GM06990 (cell line): Measurements from ENCODE around the gene WDR54.
"Not testable (repeated sequence)": the region's sequence is repeated elsewhere in the genome, so short reads cannot be mapped to it uniquely, and the experiment has no call there.

Experiments
- DNase-seq: peaks from one replicate; pipeline ENCODE4 v3.0.0-alpha.2; 2011; ENCODE audit not compliant: insufficient read length; ENCODE audit errors: extremely low read depth
- H3K27me3 ChIP-seq: replicated peaks from 2 replicates; pipeline ENCODE4 v1.6.0; 2011; ENCODE audit warnings: low read length; ENCODE audit not compliant: control insufficient read depth, insufficient read depth
- H3K36me3 ChIP-seq: 2 replicates; pipeline ENCODE4 v1.5.1; 2011; ENCODE audit warnings: low read length; ENCODE audit not compliant: control insufficient read depth, insufficient read depth
- H3K4me3 ChIP-seq: replicated peaks from 2 replicates; pipeline ENCODE4 v1.5.1; 2011; ENCODE audit warnings: low read depth, mild to moderate bottlenecking, control low read depth, low read length
- CTCF ChIP-seq: IDR thresholded peaks from 2 replicates; pipeline ENCODE4 v1.5.1; 2011; ENCODE audit warnings: low read length, control low read depth, mild to moderate bottlenecking, inconsistent platforms; ENCODE audit not compliant: insufficient read depth, poor library complexity, severe bottlenecking

WDR54 gene

DNA sequence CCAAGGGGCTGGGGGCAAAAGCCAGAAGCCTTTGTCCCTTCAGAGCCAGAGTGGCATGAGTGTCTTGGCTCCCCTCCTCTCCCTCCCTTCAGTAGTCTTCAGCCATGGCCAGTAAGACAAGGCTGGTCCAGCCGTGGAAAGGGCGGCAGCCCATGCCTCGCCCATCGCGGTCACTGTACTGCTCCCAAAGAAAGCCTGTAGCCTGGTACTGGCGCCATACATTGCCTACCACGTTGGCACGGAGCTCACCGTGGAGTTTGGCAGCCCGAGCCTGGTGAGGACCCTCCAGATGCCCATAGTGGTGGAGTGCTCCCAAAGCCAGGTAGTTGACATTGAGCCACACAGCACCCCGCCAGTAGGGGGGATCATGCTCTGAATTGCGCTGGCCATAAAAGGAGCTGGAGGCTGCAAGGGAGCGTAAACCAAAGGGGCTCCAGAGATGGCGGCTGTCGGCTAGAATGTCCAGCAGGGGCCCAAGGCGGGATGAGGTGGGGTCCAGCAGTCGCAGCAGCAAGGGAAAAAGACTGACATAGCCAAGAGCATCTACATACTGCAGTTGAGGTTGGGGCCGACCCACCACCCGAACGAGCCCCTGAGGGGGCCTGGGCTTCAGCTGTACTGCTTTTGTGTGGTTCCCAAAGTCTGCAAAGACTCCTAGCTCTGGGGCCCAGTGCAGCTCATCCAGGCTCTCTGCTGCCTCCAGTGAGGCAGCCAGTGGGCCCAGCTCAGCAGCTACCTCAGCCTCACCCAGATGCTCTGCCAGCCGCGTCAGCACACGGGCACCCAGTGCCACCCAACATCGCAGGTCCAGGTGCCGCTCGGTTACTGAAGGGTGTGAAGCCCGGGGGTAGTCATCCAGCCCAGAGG lies 39.9 kb downstream of the WDR54 start:
- H3K27me3 ChIP-seq = no peaks in the 10 kb centered on the region
- no peak overlapping the region for H3K4me3 ChIP-seq
- peak; percentile 37 for TF ChIP-seq CTCF
- H3K36me3 ChIP-seq = peaks cover 14% of the 10 kb centered on the region
- no peak for DNase-seq

DNA sequence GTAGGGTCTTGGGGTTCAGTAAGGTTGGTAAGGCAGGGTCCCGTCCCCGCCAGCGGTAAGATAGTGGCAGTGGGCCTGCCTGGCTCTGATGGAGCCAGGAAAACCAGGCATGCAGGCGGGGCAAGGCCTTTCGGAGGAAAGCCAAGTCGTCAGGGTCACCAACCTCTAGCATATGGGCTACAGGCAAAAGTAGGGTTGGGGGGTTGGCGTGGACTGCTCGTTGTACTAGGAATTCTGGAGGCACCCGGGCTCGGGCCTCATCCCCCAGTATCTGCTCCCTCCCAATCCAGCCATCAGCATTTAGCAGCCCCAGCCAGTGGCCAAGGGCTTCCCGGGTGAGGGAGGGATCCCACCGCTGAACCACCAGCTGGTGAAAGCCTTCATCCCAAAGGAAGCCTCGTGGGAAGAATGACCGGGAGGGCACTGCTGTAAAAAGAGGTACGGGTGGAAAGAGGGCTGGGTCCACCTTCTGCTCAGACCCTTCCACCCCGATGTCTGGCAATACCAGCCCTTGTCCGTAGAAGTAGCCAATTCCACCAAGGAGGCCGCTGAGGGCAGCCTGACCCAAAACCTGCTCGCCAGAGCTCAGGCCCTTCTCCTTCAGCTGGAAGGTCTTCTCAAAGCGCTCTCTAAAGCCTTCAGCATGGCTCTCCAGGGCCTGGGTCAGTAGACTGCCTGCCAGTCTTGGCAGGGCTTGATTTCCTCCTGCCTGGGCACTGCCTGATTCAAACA lies 40.7 kb downstream of the WDR54 start:
- no peak overlapping the region for H3K4me3 ChIP-seq
- no peaks in the 10 kb centered on the region for H3K27me3 ChIP-seq
- H3K36me3 ChIP-seq = peaks cover 14% of the 10 kb centered on the region
- no peak for DNase-seq
- TF ChIP-seq CTCF = no peak

DNA sequence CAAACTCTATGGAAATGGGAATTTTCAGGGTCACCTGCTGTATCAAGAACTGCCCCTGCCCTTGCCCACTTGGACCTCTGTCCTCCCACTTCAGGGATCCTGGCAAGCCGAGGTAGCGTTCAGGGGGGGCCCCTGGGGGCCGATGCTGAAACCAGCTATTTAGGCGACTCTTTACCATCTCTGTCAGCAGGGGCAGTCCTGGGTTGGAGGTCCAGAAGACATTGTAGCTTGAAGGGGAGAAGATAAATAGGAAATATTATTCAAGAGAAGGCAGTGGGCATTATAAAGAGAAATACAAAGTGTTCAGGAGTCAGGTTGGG lies 41.2 kb downstream of the WDR54 start:
- Histone ChIP-seq H3K4me3 (no peak overlapping the region), H3K27me3 (no peaks in the 10 kb centered on the region), H3K36me3 (peaks cover 14% of the 10 kb centered on the region)
- DNase-seq = no peak
- TF ChIP-seq CTCF = no peak

DNA sequence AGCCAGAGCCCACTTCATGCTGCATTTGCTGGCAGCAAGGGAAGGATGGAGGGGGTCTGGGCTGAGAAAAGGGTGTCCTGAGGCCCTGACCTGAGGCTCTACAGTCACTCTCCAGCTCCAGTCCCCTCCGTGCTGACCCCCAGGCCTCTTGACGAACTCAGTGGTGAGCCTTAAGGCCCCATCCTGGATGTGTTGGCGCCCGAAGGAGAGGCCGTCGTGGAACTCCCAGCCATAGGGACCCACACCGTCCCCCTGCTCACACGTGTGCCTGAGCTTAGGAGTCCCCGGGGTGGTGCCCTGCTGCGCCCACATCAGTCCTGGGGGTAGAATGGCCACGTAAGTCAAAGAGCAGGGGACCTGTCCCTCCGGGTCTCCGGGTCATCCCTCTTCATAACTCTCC lies 42.9 kb downstream of the WDR54 start:
- H3K4me3 ChIP-seq = peak overlapping the region; percentile 94
- peaks cover 14% of the 10 kb centered on the region for H3K36me3 ChIP-seq
- H3K27me3 ChIP-seq = no peaks in the 10 kb centered on the region
- TF ChIP-seq CTCF = no peak
- DNase-seq = no peak

- DNase-seq, H3K4me3 ChIP-seq, H3K27me3 ChIP-seq, H3K36me3 ChIP-seq: not testable (repeated sequence)
Measured at GRCh38 chr2:74470742-74471141, 49.2 kb downstream of the WDR54 start.

GRCh38 chr2:74471332-74472065 lies 50.0 kb downstream of the WDR54 start:
- no peaks in the 10 kb centered on the region for H3K27me3 ChIP-seq
- DNase-seq = no peak
- H3K4me3 ChIP-seq = peak overlapping the region; percentile 93
- TF ChIP-seq CTCF = no peak
- peaks cover 6% of the 10 kb centered on the region for H3K36me3 ChIP-seq
